Thyroid gland (tissue), 4 donors: ENCODE results near the gene MOCS2. TPM values are rescaled to one million over a fixed set of nuclear protein-coding genes. Genes with fewer than 3 reads are reported as not detected.

Source experiments
- DNase-seq, 2 donors: peaks; one replicate each; pipeline ENCODE4 v3.0.0-alpha.2; 2019
- H3K27ac ChIP-seq, 3 donors: fragments of 200-600 bp; sonication (generic); 1 replicate in 2 of 3; 2 replicates in 1 of 3; pipeline ENCODE4 v1.5.1; 2016 to 2019; ENCODE audit warnings: mild to moderate bottlenecking in 1 of 3, moderate library complexity in 1 of 3
- H3K27me3 ChIP-seq: fragments of 200-600 bp; sonication (generic); one replicate; pipeline ENCODE4 v1.5.1; 2019
- H3K36me3 ChIP-seq, 2 donors: fragments of 200-600 bp; sonication (generic); one replicate each; pipeline ENCODE4 v1.5.1; 2016 to 2019
- H3K4me1 ChIP-seq, 2 donors: fragments of 200-600 bp; sonication (generic); one replicate each; pipeline ENCODE4 v1.5.1; 2017 to 2019
- H3K4me3 ChIP-seq, 3 donors: fragments of 200-600 bp; sonication (generic); replicated peaks in 1 of 3; 1 replicate in 2 of 3; 2 replicates in 1 of 3; pipeline ENCODE4 v1.5.1; 2016; ENCODE audit warnings: mild to moderate bottlenecking in 1 of 3
- H3K9me3 ChIP-seq: fragments of 200-600 bp; sonication (generic); one replicate; pipeline ENCODE4 v1.5.1; 2017
- CTCF ChIP-seq, 6 experiments: fragments of 200-600 bp in 3 of 6; fragments of 450-650 bp in 3 of 6; sonication (generic) in 3 of 6; IDR thresholded peaks; one replicate each; pipeline ENCODE4 v1.5.1; 2016 to 2019; ENCODE audit warnings: antibody characterized with exemption in 6 of 6, mild to moderate bottlenecking in 2 of 6, inconsistent platforms in 1 of 6, moderate library complexity in 1 of 6
- POLR2A ChIP-seq, 2 donors: fragments of 450-650 bp; IDR thresholded peaks; one replicate each; pipeline ENCODE4 v1.6.1; 2017; ENCODE audit warnings: antibody characterized with exemption in 2 of 2, mild to moderate bottlenecking in 2 of 2, moderate library complexity in 1 of 2
- WGBS, 2 donors: methylation state at CpG; one replicate each; pipeline ENCODE4 v1.1.5; 2017; 5-methylcytosine and 5-hydroxymethylcytosine counted together
- intact Hi-C: fragments of 100-400 bp; cut with DNase I; formaldehyde crosslinking; loops from one replicate; pipeline ENCODE4 v1.15.1; 2023
- total RNA-seq, 4 donors: library from RNA; depleted of rRNA; stranded (reverse); fragments of >200 nt; gene quantifications; one replicate each; pipeline ENCODE4 v1.2.3, GENCODE V29; 2016

MOCS2 gene
- total RNA-seq, 4 donors from 2014 or later: 48.5 to 76.3 (median 62.9) TPM

GRCh38 chr5:53071298-53071697 lies 38.3 kb downstream of the MOCS2 start:
- peaks cover 0 to 5% of the 10 kb centered on the region in 2 donors for H3K36me3 ChIP-seq
- WGBS, 2 donors: 83 to 85% methylated on average over 2 of the region's 2 CpGs
- intact Hi-C loops: no loop called here
- no peaks in the 10 kb centered on the region for H3K4me1 ChIP-seq
- no peaks in the 10 kb centered on the region for H3K27me3 ChIP-seq
- no peak overlapping the region for H3K27ac ChIP-seq
- DNase-seq: no peak
- no peak overlapping the region for H3K4me3 ChIP-seq
- H3K9me3 ChIP-seq: no peaks in the 10 kb centered on the region
- TF ChIP-seq CTCF (IDR thresholded peaks at IDR 0.05) (no peak), POLR2A (IDR thresholded peaks at IDR 0.05) (no peak)

DNA sequence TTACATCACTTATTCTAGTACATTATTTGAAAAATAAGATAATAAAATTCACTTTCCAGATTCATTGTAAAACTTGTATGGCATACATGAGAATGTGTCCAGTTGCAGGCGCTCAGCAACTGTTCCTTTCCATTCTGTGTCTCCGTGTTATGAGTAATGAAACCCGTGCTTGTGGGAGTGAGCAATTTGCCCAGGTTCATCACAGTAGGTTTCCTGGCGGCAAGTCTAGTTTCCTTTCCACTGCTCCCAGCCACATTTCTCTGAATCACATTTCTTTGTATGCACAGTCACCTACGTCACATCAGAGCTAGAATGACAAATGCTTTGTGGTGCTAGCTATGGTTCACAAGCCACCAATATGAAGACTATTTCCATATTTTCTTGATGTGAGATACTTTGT lies 39.9 kb downstream of the MOCS2 start:
- intact Hi-C loops: no loop called here
- no peak for TF ChIP-seq POLR2A (IDR thresholded peaks at IDR 0.05)
- no peak for TF ChIP-seq CTCF (IDR thresholded peaks at IDR 0.05)
- Histone ChIP-seq H3K9me3 (no peaks in the 10 kb centered on the region), H3K4me1 (no peaks in the 10 kb centered on the region), H3K27me3 (no peaks in the 10 kb centered on the region), H3K27ac (no peak overlapping the region), H3K4me3 (no peak overlapping the region), H3K36me3 (no peaks in the 10 kb centered on the region)
- DNase-seq: no peak
- WGBS, 2 donors: 88 to 95% methylated on average over 5 of the region's 5 CpGs

GRCh38 chr5:53068291-53068836 lies 41.2 kb downstream of the MOCS2 start:
- Histone ChIP-seq H3K27me3 (no peaks in the 10 kb centered on the region), H3K9me3 (no peaks in the 10 kb centered on the region), H3K4me3 (no peak overlapping the region), H3K4me1 (no peaks in the 10 kb centered on the region), H3K36me3 (no peaks in the 10 kb centered on the region), H3K27ac (no peak overlapping the region)
- TF ChIP-seq CTCF (IDR thresholded peaks at IDR 0.05) (no peak), POLR2A (IDR thresholded peaks at IDR 0.05) (no peak)
- WGBS, 2 donors: 89 to 90% methylated on average over 4 of the region's 4 CpGs
- no peak for DNase-seq
- intact Hi-C loops: no loop called here

DNA sequence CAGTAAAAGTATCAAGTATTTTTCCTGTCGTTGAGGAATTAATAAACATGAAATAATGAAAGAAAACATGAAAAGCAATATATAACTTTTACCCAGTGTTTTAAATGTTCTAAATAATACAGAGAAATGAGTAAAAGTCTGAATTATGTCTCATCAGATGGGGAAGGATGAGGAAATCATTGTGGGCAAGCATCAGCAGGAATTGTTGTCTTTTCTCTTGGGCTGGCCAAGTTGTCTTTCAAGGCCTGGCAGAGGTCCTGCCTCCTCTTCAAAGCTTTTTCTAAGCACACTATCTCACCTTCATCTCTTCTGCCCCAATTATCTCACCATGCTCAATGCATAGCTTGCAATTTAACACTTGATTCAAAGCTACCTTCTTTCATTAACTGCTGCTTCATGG lies 41.9 kb downstream of the MOCS2 start:
- no peaks in the 10 kb centered on the region for H3K4me1 ChIP-seq
- no peaks in the 10 kb centered on the region for H3K27me3 ChIP-seq
- no peaks in the 10 kb centered on the region for H3K9me3 ChIP-seq
- no peak overlapping the region for H3K27ac ChIP-seq
- 0% methylated on average over 1 of the region's 1 CpG for WGBS, 2 donors
- intact Hi-C loops: no loop called here
- H3K4me3 ChIP-seq: no peak overlapping the region
- TF ChIP-seq CTCF (IDR thresholded peaks at IDR 0.05) (no peak), POLR2A (IDR thresholded peaks at IDR 0.05) (no peak)
- DNase-seq: no peak
- no peaks in the 10 kb centered on the region for H3K36me3 ChIP-seq

GRCh38 chr5:53066088-53066487 lies 43.5 kb downstream of the MOCS2 start:
- Histone ChIP-seq H3K36me3 (peaks cover 0 to 2% of the 10 kb centered on the region in 2 donors), H3K27me3 (no peaks in the 10 kb centered on the region), H3K9me3 (no peaks in the 10 kb centered on the region), H3K27ac (no peak overlapping the region), H3K4me3 (no peak overlapping the region), H3K4me1 (no peaks in the 10 kb centered on the region)
- intact Hi-C loops: no loop called here
- DNase-seq: no peak
- no peak for TF ChIP-seq CTCF (IDR thresholded peaks at IDR 0.05)
- no peak for TF ChIP-seq POLR2A (IDR thresholded peaks at IDR 0.05)
- WGBS, 2 donors: 90 to 100% methylated on average over 1 of the region's 1 CpG
